ENCODE measurements around the gene PRKCI.

The PRKCI gene

GRCh38 chr3:170346481-170347392, 124.5 kb downstream of the PRKCI start:
- peak; percentile 65 for DNase-seq

- DNase-seq, result no peak
These were observed 128.5 kb downstream of the PRKCI start for GRCh38 chr3:170350515-170351413.

- DNase-seq, result no peak
These were observed 130.7 kb downstream of the PRKCI start for GRCh38 chr3:170352936-170353335.

DNA sequence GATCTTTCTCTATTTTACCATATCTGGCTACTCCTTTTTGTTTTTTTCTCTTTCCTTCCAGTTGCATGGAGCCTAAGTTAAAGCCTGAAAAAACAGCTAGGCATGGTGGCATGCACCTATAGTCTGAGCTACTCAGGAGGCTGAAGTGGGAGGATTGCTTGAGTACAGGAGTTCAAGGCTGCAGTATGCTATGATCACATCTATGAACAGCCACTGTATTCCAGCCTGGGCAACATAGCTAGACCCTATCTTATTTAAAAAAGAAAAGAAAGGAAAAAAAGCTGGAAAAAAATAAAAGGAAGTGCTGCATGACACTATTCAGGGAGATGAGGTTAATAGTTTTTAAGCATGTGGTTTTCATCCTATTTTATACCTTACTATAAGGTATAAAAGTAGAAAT, 131.3 kb downstream of the PRKCI start:
- DNase-seq, result no peak

- DNase-seq, result no peak
These were observed 132.5 kb downstream of the PRKCI start for GRCh38 chr3:170354760-170355159.

All from fibroblast of skin of back (primary cell).